Transverse colon (tissue), 4 donors: Measurements from ENCODE around the gene SMC4. TPM values are rescaled to one million over a fixed set of nuclear protein-coding genes. Genes with fewer than 3 reads are reported as not detected.

Source experiments
- DNase-seq: peaks from one replicate; pipeline ENCODE4 v3.0.0-alpha.2; 2019
- H3K27ac ChIP-seq, 4 donors: fragments of 200-600 bp; sonication (generic); 2 replicates each; pipeline ENCODE4 v1.5.1; 2016 to 2018; ENCODE audit warnings: inconsistent platforms in 4 of 4
- H3K27me3 ChIP-seq: fragments of 200-600 bp; sonication (generic); 2 replicates; pipeline ENCODE4 v1.5.1; 2017; ENCODE audit warnings: inconsistent platforms
- H3K36me3 ChIP-seq, 4 donors: fragments of 200-600 bp; sonication (generic); 2 replicates each; pipeline ENCODE4 v1.5.1; 2017 to 2019; ENCODE audit warnings: inconsistent platforms in 4 of 4
- H3K4me1 ChIP-seq, 4 donors: fragments of 200-600 bp; sonication (generic); 2 replicates each; pipeline ENCODE4 v1.5.1; 2017 to 2020; ENCODE audit warnings: inconsistent platforms in 4 of 4
- H3K4me3 ChIP-seq, 4 donors: fragments of 200-600 bp; sonication (generic); 1 replicate in 1 of 4; 2 replicates in 3 of 4; pipeline versions ENCODE4 v1.5.1 to v1.6.1; 2017 to 2019; ENCODE audit warnings: inconsistent platforms in 4 of 4
- H3K9me3 ChIP-seq, 2 donors: fragments of 200-600 bp; sonication (generic); 2 replicates each; pipeline ENCODE4 v1.5.1; 2017 to 2019; ENCODE audit warnings: inconsistent platforms in 2 of 2
- EP300 ChIP-seq: sonication (generic); formaldehyde crosslinking; IDR thresholded peaks from one replicate; pipeline ENCODE4 v1.6.1; 2017; ENCODE audit warnings: antibody characterized with exemption, low read depth
- POLR2A ChIP-seq: fragments of 450-650 bp; IDR thresholded peaks from one replicate; pipeline ENCODE4 v1.6.1; 2016; ENCODE audit warnings: antibody characterized with exemption, mild to moderate bottlenecking, moderate library complexity
- POLR2AphosphoS5 ChIP-seq, 3 donors: sonication (generic); formaldehyde crosslinking; IDR thresholded peaks; one replicate each; pipeline ENCODE4 v1.6.1; 2016; ENCODE audit warnings: antibody characterized with exemption in 3 of 3
- WGBS, 2 donors: methylation state at CpG; one replicate each; pipeline ENCODE4 v1.1.5; 2018; ENCODE audit warnings: low coverage in 1 of 2; 5-methylcytosine and 5-hydroxymethylcytosine counted together
- in situ Hi-C, 4 donors: fragments of 200-750 bp; cut with MboI; loops; one replicate each; pipeline versions ENCODE4 v1.15.0 to v1.15.1; 2017; ENCODE audit warnings: low sequenced_read_pairs in 3 of 4, low pct_ligation_motif_present in 1 of 4, low pct_unique_long_range_greater_than_20kb in 1 of 4
- intact Hi-C: fragments of 100-400 bp; cut with DNase I; formaldehyde crosslinking; loops from one replicate; pipeline ENCODE4 v1.15.1; 2023; ENCODE audit warnings: low total_unique reads
- total RNA-seq, 4 donors: library from RNA; depleted of rRNA; stranded (reverse); fragments of >200 nt; gene quantifications; one replicate each; pipeline ENCODE4 v1.1.0, GENCODE V29; 2016
- TF ChIP-seq, protein P1 (sequence below), 5 experiments: fragments of 200-600 bp in 3 of 5; fragments of 450-650 bp in 2 of 5; sonication (generic) in 3 of 5; IDR thresholded peaks; 1 replicate in 2 of 5; 2 replicates in 3 of 5; pipeline ENCODE4 v1.5.1; 2016 to 2017; ENCODE audit warnings: antibody characterized with exemption in 5 of 5, inconsistent platforms in 3 of 5, mild to moderate bottlenecking in 2 of 5, moderate library complexity in 1 of 5

SMC4 gene
- total RNA-seq, 4 donors from 2014 or later: 29.4 to 263 (median 57.9) TPM

GRCh38 chr3:160409812-160410610 is 10.6 kb downstream of the SMC4 start:
- Histone ChIP-seq H3K9me3 (no peaks in the 10 kb centered on the region), H3K27me3 (no peaks in the 10 kb centered on the region), H3K36me3 (peaks cover 0 to 10% (median under 1%) of the 10 kb centered on the region in 4 donors), H3K27ac (no peak overlapping the region), H3K4me1 (no peaks in the 10 kb centered on the region), H3K4me3 (no peak overlapping the region)
- whole genome bisulfite sequencing, 2 donors: 72 to 85% methylated on average over 6 to 10 of the region's 10 CpGs
- in situ Hi-C loops (loop anchor here in 2 of 4 donors (10.0 kb wide), 2 partner anchors 375 to 385 kb away; no protein-coding TSS in a partner anchor), intact Hi-C loops (no loop called here)
- TF ChIP-seq POLR2AphosphoS5 (IDR thresholded peaks at IDR 0.05) (no peak), POLR2A (no peak), EP300 (no peak)
- TF ChIP-seq, protein P1, sequence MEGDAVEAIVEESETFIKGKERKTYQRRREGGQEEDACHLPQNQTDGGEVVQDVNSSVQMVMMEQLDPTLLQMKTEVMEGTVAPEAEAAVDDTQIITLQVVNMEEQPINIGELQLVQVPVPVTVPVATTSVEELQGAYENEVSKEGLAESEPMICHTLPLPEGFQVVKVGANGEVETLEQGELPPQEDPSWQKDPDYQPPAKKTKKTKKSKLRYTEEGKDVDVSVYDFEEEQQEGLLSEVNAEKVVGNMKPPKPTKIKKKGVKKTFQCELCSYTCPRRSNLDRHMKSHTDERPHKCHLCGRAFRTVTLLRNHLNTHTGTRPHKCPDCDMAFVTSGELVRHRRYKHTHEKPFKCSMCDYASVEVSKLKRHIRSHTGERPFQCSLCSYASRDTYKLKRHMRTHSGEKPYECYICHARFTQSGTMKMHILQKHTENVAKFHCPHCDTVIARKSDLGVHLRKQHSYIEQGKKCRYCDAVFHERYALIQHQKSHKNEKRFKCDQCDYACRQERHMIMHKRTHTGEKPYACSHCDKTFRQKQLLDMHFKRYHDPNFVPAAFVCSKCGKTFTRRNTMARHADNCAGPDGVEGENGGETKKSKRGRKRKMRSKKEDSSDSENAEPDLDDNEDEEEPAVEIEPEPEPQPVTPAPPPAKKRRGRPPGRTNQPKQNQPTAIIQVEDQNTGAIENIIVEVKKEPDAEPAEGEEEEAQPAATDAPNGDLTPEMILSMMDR (IDR thresholded peaks at IDR 0.05): no peak
- no peak for DNase-seq

DNA sequence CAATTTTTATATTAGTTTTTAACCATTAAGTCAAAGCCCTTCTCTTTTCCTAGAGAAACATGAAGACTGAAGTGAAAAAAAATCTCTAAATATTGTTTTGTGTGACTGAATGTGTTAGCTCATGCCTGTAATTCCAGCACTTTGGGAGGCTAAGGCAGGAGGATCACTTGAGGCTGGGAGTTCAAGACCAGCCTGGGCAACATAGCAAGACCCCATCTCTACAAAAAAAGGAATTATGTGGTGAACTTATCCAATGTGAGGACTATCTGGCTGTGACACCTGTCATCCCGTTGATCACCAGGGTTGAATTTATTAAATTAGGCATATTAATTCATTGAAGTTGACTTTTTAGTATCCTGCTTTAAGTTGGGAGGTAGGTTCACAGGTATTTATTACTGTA is 13.0 kb downstream of the SMC4 start:
- intact Hi-C loops: no loop called here
- WGBS, 2 donors: 22 to 77% methylated on average over 1 of the region's 1 CpG

DNA sequence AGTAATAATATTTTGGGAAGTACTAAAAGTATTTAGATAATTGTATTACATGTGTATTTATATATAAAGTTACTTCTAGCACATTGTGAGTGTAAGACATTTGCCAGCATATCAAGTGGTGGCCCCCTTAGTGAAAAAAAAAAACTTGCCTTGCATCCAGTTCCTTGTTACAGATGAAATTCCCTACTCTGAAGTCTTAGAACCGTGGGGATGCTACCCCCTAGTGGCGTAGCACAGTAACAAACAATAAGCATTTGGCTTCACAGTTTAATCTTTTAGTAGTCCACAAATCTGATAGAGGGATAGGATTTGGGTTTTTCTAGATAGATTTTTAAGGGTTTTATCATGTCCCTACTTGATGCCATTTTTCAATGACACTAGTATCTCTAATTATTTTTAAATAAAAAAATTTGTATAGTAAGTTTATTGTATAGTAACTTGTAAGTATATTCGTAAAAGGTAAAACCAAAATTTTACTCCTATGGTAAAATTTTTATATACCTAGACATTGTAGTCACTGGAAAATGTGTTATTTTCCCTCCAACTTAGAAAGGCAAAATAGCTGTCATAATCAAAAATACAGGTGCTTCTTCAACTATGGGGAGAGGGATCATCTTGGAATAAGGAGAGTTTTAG is 14.3 kb downstream of the SMC4 start:
- WGBS, 2 donors: 26 to 37% methylated on average over 3 of the region's 3 CpGs
- intact Hi-C loops (loop anchor here (2.0 kb wide), 1 partner anchor 383 kb away; no protein-coding TSS in a partner anchor), in situ Hi-C loops (loop anchor here in 2 of 4 donors (10.0 kb wide), 2 partner anchors 379 to 389 kb away; no protein-coding TSS in a partner anchor)
- Histone ChIP-seq H3K4me3 (no peak overlapping the region), H3K36me3 (peaks cover 0 to 27% (median 7%) of the 10 kb centered on the region in 4 donors), H3K4me1 (no peaks in the 10 kb centered on the region), H3K9me3 (no peaks in the 10 kb centered on the region), H3K27me3 (no peaks in the 10 kb centered on the region), H3K27ac (no peak overlapping the region)
- no peak for TF ChIP-seq EP300
- TF ChIP-seq, protein P1 (IDR thresholded peaks at IDR 0.05): peak; percentile 78 to 91 (median 82)
- TF ChIP-seq POLR2AphosphoS5 (IDR thresholded peaks at IDR 0.05): no peak
- no peak for TF ChIP-seq POLR2A
- DNase-seq: peak; percentile 65

More for the DNA sequence above, 13.0 kb downstream of the SMC4 start:
- in situ Hi-C loops: loop anchor here in 2 of 4 donors (10.0 kb wide), 2 partner anchors 378 to 388 kb away; no protein-coding TSS in a partner anchor
- no peak for TF ChIP-seq EP300
- TF ChIP-seq, protein P1 (IDR thresholded peaks at IDR 0.05): no peak
- TF ChIP-seq POLR2A: no peak
- no peak for TF ChIP-seq POLR2AphosphoS5 (IDR thresholded peaks at IDR 0.05)
- no peak overlapping the region for H3K27ac ChIP-seq
- DNase-seq: no peak
- no peaks in the 10 kb centered on the region for H3K4me1 ChIP-seq
- H3K27me3 ChIP-seq: no peaks in the 10 kb centered on the region
- H3K4me3 ChIP-seq: no peak overlapping the region
- peaks cover 0 to 17% (median 7%) of the 10 kb centered on the region in 4 donors for H3K36me3 ChIP-seq
- H3K9me3 ChIP-seq: no peaks in the 10 kb centered on the region

GRCh38 chr3:160417311-160417710 is 17.9 kb downstream of the SMC4 start:
- intact Hi-C loops: no loop called here
- in situ Hi-C loops: loop anchor here in 2 of 4 donors (10.0 kb wide), 2 partner anchors 383 to 393 kb away; no protein-coding TSS in a partner anchor
- no peak overlapping the region for H3K27ac ChIP-seq
- no peaks in the 10 kb centered on the region for H3K4me1 ChIP-seq
- 86 to 95% methylated on average over 3 of the region's 3 CpGs for WGBS, 2 donors
- DNase-seq: no peak
- H3K36me3 ChIP-seq: peaks cover 0 to 43% (median 16%) of the 10 kb centered on the region in 4 donors
- H3K4me3 ChIP-seq: no peak overlapping the region
- H3K27me3 ChIP-seq: no peaks in the 10 kb centered on the region
- no peak for TF ChIP-seq EP300
- H3K9me3 ChIP-seq: no peaks in the 10 kb centered on the region
